Measurements from ENCODE around the gene TOLLIP.

Gene TOLLIP

GRCh38 chr11:1226986-1227550, 82.4 kb downstream of the TOLLIP start:
- Histone ChIP-seq H3K36me3 (ENCODE audit: insufficient read depth, low read length) (no peaks in the 10 kb centered on the region), H3K4me2 (ENCODE audit: low read length) (no peak overlapping the region), H3K9me2 (ENCODE audit: low read depth, low read length) (no peaks in the 10 kb centered on the region), H3K4me3 (ENCODE audit: low read depth, low read length, poor library complexity, severe bottlenecking) (no peak overlapping the region), H3K9me3 (ENCODE audit: low read length) (no peaks in the 10 kb centered on the region), H3K27me3 (ENCODE audit: insufficient read depth, low read length) (no peaks in the 10 kb centered on the region), H3F3A (ENCODE audit: insufficient read depth, low read length) (no peaks in the 10 kb centered on the region), H4K20me1 (ENCODE audit: insufficient read depth, low read length) (no peaks in the 10 kb centered on the region), H2AFZ (ENCODE audit: low read length) (no peak overlapping the region), H3K4me1 (ENCODE audit: insufficient read depth, low read length, severe bottlenecking) (no peaks in the 10 kb centered on the region), H3K9ac (ENCODE audit: low read length) (no peak overlapping the region), H3K27ac (ENCODE audit: low read depth, low read length, poor library complexity, severe bottlenecking) (no peak overlapping the region), H3K79me2 (ENCODE audit: insufficient read depth, low read length) (no peaks in the 10 kb centered on the region)
- TF ChIP-seq CTCF (IDR thresholded peaks at IDR 0.05; ENCODE audit: low read length) (no peak), EZH2 (IDR thresholded peaks at IDR 0.05; ENCODE audit: borderline replicate concordance, low read length) (no peak)

- no peaks in the 10 kb centered on the region for H3K27me3 ChIP-seq (ENCODE audit: insufficient read depth, low read length)
- no peak overlapping the region for H2AFZ ChIP-seq (ENCODE audit: low read length)
- no peaks in the 10 kb centered on the region for H4K20me1 ChIP-seq (ENCODE audit: insufficient read depth, low read length)
- H3F3A ChIP-seq (ENCODE audit: insufficient read depth, low read length), result no peaks in the 10 kb centered on the region
- TF ChIP-seq EZH2 (IDR thresholded peaks at IDR 0.05; ENCODE audit: borderline replicate concordance, low read length) (no peak), CTCF (IDR thresholded peaks at IDR 0.05; ENCODE audit: low read length) (no peak)
- H3K4me2 ChIP-seq (ENCODE audit: low read length), result no peak overlapping the region
- no peaks in the 10 kb centered on the region for H3K4me1 ChIP-seq (ENCODE audit: insufficient read depth, low read length, severe bottlenecking)
- no peak overlapping the region for H3K27ac ChIP-seq (ENCODE audit: low read depth, low read length, poor library complexity, severe bottlenecking)
- no peak overlapping the region for H3K4me3 ChIP-seq (ENCODE audit: low read depth, low read length, poor library complexity, severe bottlenecking)
- no peaks in the 10 kb centered on the region for H3K79me2 ChIP-seq (ENCODE audit: insufficient read depth, low read length)
- no peaks in the 10 kb centered on the region for H3K9me2 ChIP-seq (ENCODE audit: low read depth, low read length)
- no peaks in the 10 kb centered on the region for H3K9me3 ChIP-seq (ENCODE audit: low read length)
- no peaks in the 10 kb centered on the region for H3K36me3 ChIP-seq (ENCODE audit: insufficient read depth, low read length)
- no peak overlapping the region for H3K9ac ChIP-seq (ENCODE audit: low read length)
These were observed 83.0 kb downstream of the TOLLIP start for GRCh38 chr11:1226226-1226985.

DNA sequence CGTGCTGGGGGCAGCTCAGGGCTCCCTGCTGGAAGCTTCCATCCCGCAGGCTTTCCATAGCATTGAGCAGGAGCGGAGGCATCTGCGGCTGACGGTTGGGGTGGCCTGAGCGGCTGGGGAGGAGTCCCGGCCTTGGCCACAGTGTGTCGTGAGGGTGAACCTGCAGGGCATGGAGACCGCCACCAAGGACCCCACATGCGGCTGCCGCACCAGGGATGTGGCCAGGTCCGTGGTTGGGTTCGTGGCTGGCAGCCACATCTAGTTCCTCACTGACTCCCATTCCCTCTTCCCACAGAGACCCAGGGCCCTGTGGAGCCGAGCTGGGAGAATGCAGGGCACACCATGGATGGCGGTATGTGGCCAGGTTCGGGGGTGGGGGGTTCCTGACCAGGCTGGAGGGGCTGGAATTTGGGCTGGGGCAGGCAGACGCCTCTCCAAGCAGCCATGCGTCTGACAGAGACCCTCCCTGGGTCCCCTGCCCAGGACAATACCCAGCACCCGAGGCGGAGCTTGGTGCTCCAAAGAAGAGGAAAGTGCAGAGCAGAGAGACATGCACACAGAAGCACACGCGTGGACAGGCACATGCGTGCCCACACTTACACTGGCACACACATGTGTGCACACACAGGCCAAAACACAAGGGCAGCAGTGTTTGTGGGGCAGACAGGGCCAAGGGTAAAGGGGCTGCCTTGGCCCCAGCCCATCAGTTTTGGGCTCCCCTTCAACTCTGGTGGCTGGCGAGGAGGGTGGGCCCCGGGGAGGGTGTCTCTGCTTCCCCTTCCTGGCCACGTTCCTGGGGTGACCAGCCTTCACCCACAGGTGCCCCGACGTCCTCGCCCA, 83.8 kb downstream of the TOLLIP start:
- H3K9me3 ChIP-seq (ENCODE audit: low read length), result no peaks in the 10 kb centered on the region
- no peaks in the 10 kb centered on the region for H3K27me3 ChIP-seq (ENCODE audit: insufficient read depth, low read length)
- no peaks in the 10 kb centered on the region for H3F3A ChIP-seq (ENCODE audit: insufficient read depth, low read length)
- H3K9ac ChIP-seq (ENCODE audit: low read length), result no peak overlapping the region
- H4K20me1 ChIP-seq (ENCODE audit: insufficient read depth, low read length), result no peaks in the 10 kb centered on the region
- no peak overlapping the region for H2AFZ ChIP-seq (ENCODE audit: low read length)
- no peak overlapping the region for H3K27ac ChIP-seq (ENCODE audit: low read depth, low read length, poor library complexity, severe bottlenecking)
- no peaks in the 10 kb centered on the region for H3K36me3 ChIP-seq (ENCODE audit: insufficient read depth, low read length)
- no peaks in the 10 kb centered on the region for H3K4me1 ChIP-seq (ENCODE audit: insufficient read depth, low read length, severe bottlenecking)
- H3K4me2 ChIP-seq (ENCODE audit: low read length), result no peak overlapping the region
- H3K79me2 ChIP-seq (ENCODE audit: insufficient read depth, low read length), result no peaks in the 10 kb centered on the region
- TF ChIP-seq EZH2 (IDR thresholded peaks at IDR 0.05; ENCODE audit: borderline replicate concordance, low read length), result no peak
- no peak for TF ChIP-seq CTCF (IDR thresholded peaks at IDR 0.05; ENCODE audit: low read length)
- no peak overlapping the region for H3K4me3 ChIP-seq (ENCODE audit: low read depth, low read length, poor library complexity, severe bottlenecking)
- H3K9me2 ChIP-seq (ENCODE audit: low read depth, low read length), result no peaks in the 10 kb centered on the region

Measured in OCI-LY1 (cell line).